H1 (cell line): ENCODE measurements around the gene RAB31. TPM values are rescaled to one million over a fixed set of nuclear protein-coding genes. Genes with fewer than 3 reads are reported as not detected.

Experiments
- CTCF ChIA-PET: fragments of 300-600 bp; sonication (Branson Sonifier 250); formaldehyde crosslinking; loops from one replicate; lab custom pipeline; 2021; ENCODE audit not compliant: partially characterized antibody; lab: Charles Lee
- POLR2A ChIA-PET: fragments of 300-600 bp; sonication (Branson Sonifier 250); formaldehyde crosslinking; loops from one replicate; lab custom pipeline; 2021; ENCODE audit warnings: inconsistent platforms; ENCODE audit not compliant: partially characterized antibody; lab: Charles Lee
- DNase-seq, 2 experiments: peaks; one replicate each; pipeline versions ENCODE4 v3.0.0 to v3.0.0-alpha.2; 2010 to 2022; ENCODE audit warnings: low spot score in 2 of 2, low read depth in 1 of 2, mixed read lengths in 1 of 2
- FAIRE-seq: peaks from 2 replicates; lab custom pipeline; 2011; peaks lifted over from hg19 to GRCh38; lab: Jason Lieb, UNC
- H2AFZ ChIP-seq: 2 replicates; pipeline ENCODE4 v1.8.1; 2012; ENCODE audit warnings: low read length, inconsistent platforms
- H2AK5ac ChIP-seq: 2 replicates; pipeline ENCODE4 v1.6.1; 2013; ENCODE audit warnings: low read depth, low read length
- H2BK120ac ChIP-seq: replicated peaks from 2 replicates; pipeline ENCODE3; 2013; ENCODE audit warnings: low read depth, low read length, inconsistent platforms
- H2BK12ac ChIP-seq: 2 replicates; pipeline ENCODE4 v1.6.1; 2013; ENCODE audit warnings: low read depth, low read length
- H2BK15ac ChIP-seq: 2 replicates; pipeline ENCODE4 v1.6.1; 2013; ENCODE audit warnings: low read length
- H2BK20ac ChIP-seq: 2 replicates; pipeline ENCODE4 v1.6.1; 2013; ENCODE audit warnings: low read length
- H2BK5ac ChIP-seq: 2 replicates; pipeline ENCODE4 v1.6.1; 2013; ENCODE audit warnings: low read depth, low read length
- H3K14ac ChIP-seq: 2 replicates; pipeline ENCODE4 v1.6.1; 2013; ENCODE audit warnings: inconsistent platforms; ENCODE audit not compliant: insufficient read length
- H3K18ac ChIP-seq: 2 replicates; pipeline ENCODE4 v1.6.1; 2013; ENCODE audit warnings: low read length; ENCODE audit errors: extremely low read depth
- H3K23ac ChIP-seq: 2 replicates; pipeline ENCODE4 v1.6.1; 2013; ENCODE audit warnings: inconsistent platforms; ENCODE audit not compliant: insufficient read length
- H3K23me2 ChIP-seq: 2 replicates; pipeline ENCODE4 v1.6.1; 2013; ENCODE audit warnings: low read depth, low read length
- H3K27ac ChIP-seq: 2 replicates; pipeline ENCODE4 v1.6.1; 2011; ENCODE audit warnings: low read depth, low read length, inconsistent platforms
- H3K27me3 ChIP-seq, 4 experiments: replicated peaks in 1 of 4; 1 replicate in 1 of 4; 2 replicates in 3 of 4; pipeline versions ENCODE4 v1.6.1 to v1.8.1; 2011 to 2013; ENCODE audit warnings: low read length in 3 of 4, mild to moderate bottlenecking in 3 of 4, inconsistent platforms in 2 of 4, mixed read lengths in 2 of 4, moderate library complexity in 1 of 4; ENCODE audit not compliant: control insufficient read depth in 3 of 4, insufficient read depth in 3 of 4; ENCODE audit errors: extremely low read depth in 1 of 4
- H3K36me3 ChIP-seq, 4 experiments: 2 replicates each; pipeline versions ENCODE4 v1.6.1 to v1.8.1; 2011 to 2013; ENCODE audit warnings: mild to moderate bottlenecking in 4 of 4, low read length in 3 of 4, moderate library complexity in 2 of 4, control low read depth in 1 of 4, inconsistent platforms in 1 of 4; ENCODE audit not compliant: insufficient read depth in 4 of 4, control insufficient read depth in 2 of 4
- H3K4ac ChIP-seq: replicated peaks from 2 replicates; pipeline ENCODE3; 2013; ENCODE audit warnings: low read length, low read depth, mixed read lengths, inconsistent platforms; ENCODE audit not compliant: insufficient read length
- H3K4me1 ChIP-seq, 4 experiments: replicated peaks in 1 of 4; 1 replicate in 1 of 4; 2 replicates in 3 of 4; pipeline versions ENCODE4 v1.6.1 to v1.8.1; 2011 to 2013; ENCODE audit warnings: low read length in 3 of 4, inconsistent platforms in 2 of 4, mixed read lengths in 1 of 4; ENCODE audit not compliant: insufficient read depth in 4 of 4, control insufficient read depth in 3 of 4
- H3K4me2 ChIP-seq, 2 experiments: 2 replicates each; pipeline versions ENCODE4 v1.6.1 to v1.8.1; 2011 to 2013; ENCODE audit warnings: low read depth in 2 of 2, low read length in 2 of 2, control low read depth in 1 of 2, inconsistent platforms in 1 of 2, mild to moderate bottlenecking in 1 of 2; ENCODE audit not compliant: insufficient read depth in 1 of 2
- H3K4me3 ChIP-seq, 4 experiments: fragments of 200-600, 300-600 bp in 1 of 4; sonication (generic), shearing (Covaris generic), sonication (Bioruptor Twin) in 1 of 4; 2 replicates each; pipeline versions ENCODE4 v1.5.1 to v1.8.1; 2011 to 2016; ENCODE audit warnings: low read length in 4 of 4, low read depth in 3 of 4, control low read depth in 2 of 4, inconsistent platforms in 2 of 4, mild to moderate bottlenecking in 2 of 4, mixed read lengths in 1 of 4, moderate library complexity in 1 of 4; ENCODE audit not compliant: insufficient read depth in 2 of 4; ENCODE audit errors: extremely low read depth in 1 of 4
- H3K56ac ChIP-seq: replicated peaks from 2 replicates; pipeline ENCODE3; 2013; ENCODE audit warnings: low read depth, mild to moderate bottlenecking, mixed read lengths, low read length, inconsistent platforms; ENCODE audit not compliant: insufficient read length
- H3K79me1 ChIP-seq: 2 replicates; pipeline ENCODE4 v1.6.1; 2013; ENCODE audit warnings: low read depth, low read length, control low read depth
- H3K79me2 ChIP-seq, 2 experiments: 2 replicates each; pipeline versions ENCODE4 v1.6.1 to v1.8.1; 2012 to 2013; ENCODE audit warnings: low read length in 2 of 2, mild to moderate bottlenecking in 2 of 2, inconsistent platforms in 1 of 2; ENCODE audit not compliant: insufficient read depth in 2 of 2, control insufficient read depth in 1 of 2
- H3K9ac ChIP-seq, 4 experiments: replicated peaks in 1 of 4; 1 replicate in 1 of 4; 2 replicates in 3 of 4; pipeline versions ENCODE4 v1.6.1 to v1.8.1; 2011 to 2013; ENCODE audit warnings: low read depth in 3 of 4, low read length in 3 of 4, control low read depth in 2 of 4, mild to moderate bottlenecking in 2 of 4, moderate library complexity in 2 of 4, inconsistent platforms in 1 of 4; ENCODE audit errors: extremely low read depth in 1 of 4
- H3K9me3 ChIP-seq, 2 experiments: 2 replicates each; pipeline versions ENCODE4 v1.6.1 to v1.8.1; 2012 to 2013; ENCODE audit warnings: mild to moderate bottlenecking in 2 of 2, moderate library complexity in 2 of 2, control low read depth in 1 of 2, inconsistent platforms in 1 of 2, low read depth in 1 of 2, low read length in 1 of 2, mixed read lengths in 1 of 2; ENCODE audit not compliant: insufficient read depth in 2 of 2
- H4K20me1 ChIP-seq, 2 experiments: replicated peaks in 1 of 2; 2 replicates each; pipeline versions ENCODE3 to v1.8.1; 2011 to 2013; ENCODE audit warnings: inconsistent platforms in 2 of 2, low read length in 2 of 2, mild to moderate bottlenecking in 1 of 2; ENCODE audit not compliant: insufficient read depth in 2 of 2, control insufficient read depth in 1 of 2
- H4K5ac ChIP-seq: 2 replicates; pipeline ENCODE4 v1.6.1; 2013; ENCODE audit warnings: low read length, low read depth, mixed read lengths, inconsistent platforms; ENCODE audit not compliant: insufficient read length
- H4K8ac ChIP-seq: 2 replicates; pipeline ENCODE4 v1.8.0; 2013; ENCODE audit warnings: mild to moderate bottlenecking, moderate library complexity, low read length, inconsistent platforms; ENCODE audit not compliant: insufficient read depth; ENCODE audit errors: extremely low read depth
- H4K91ac ChIP-seq: replicated peaks from 2 replicates; pipeline ENCODE3; 2013; ENCODE audit warnings: low read length, mixed read lengths, inconsistent platforms; ENCODE audit not compliant: insufficient read length
- CEBPB ChIP-seq: IDR thresholded peaks from 2 replicates; pipeline ENCODE4 v1.6.1; 2012; ENCODE audit warnings: low read depth, low read length
- CHD2 ChIP-seq: IDR thresholded peaks from 2 replicates; pipeline ENCODE4 v1.6.1; 2012; ENCODE audit warnings: low read length, improper control_type of control experiment
- KDM5A ChIP-seq: fragments of 200-600 bp; IDR thresholded peaks from 2 replicates; pipeline ENCODE4 v1.7.1; 2012; ENCODE audit warnings: mild to moderate bottlenecking, low read length, inconsistent platforms, mixed read lengths
- NRF1 ChIP-seq: IDR thresholded peaks from 2 replicates; pipeline ENCODE4 v1.6.1; 2011; ENCODE audit warnings: mild to moderate bottlenecking, low read depth, low read length, improper control_type of control experiment
- POLR2AphosphoS5 ChIP-seq: IDR thresholded peaks from 2 replicates; pipeline ENCODE4 v1.6.1; 2011; ENCODE audit warnings: low read depth, low read length
- RNF2 ChIP-seq: fragments of 200-900, 300-1000 bp; sonication (generic); IDR thresholded peaks from 2 replicates; pipeline ENCODE4 v1.7.1; 2016; ENCODE audit warnings: borderline replicate concordance, low read depth, mild to moderate bottlenecking, antibody characterized with exemption, low read length; ENCODE audit not compliant: poor library complexity, severe bottlenecking; ENCODE audit errors: missing control alignments
- SIN3A ChIP-seq, 2 experiments: IDR thresholded peaks in 1 of 2; conservative IDR thresholded peaks in 1 of 2; 2 replicates each; pipeline ENCODE4 v1.6.1; 2011 to 2012; ENCODE audit warnings: low read length in 2 of 2, improper control_type of control experiment in 1 of 2, low read depth in 1 of 2, mild to moderate bottlenecking in 1 of 2
- SIRT6 ChIP-seq: IDR thresholded peaks from one replicate; pipeline ENCODE4 v1.7.1; 2012; ENCODE audit warnings: low read length, inconsistent platforms
- SIX5 ChIP-seq: IDR thresholded peaks from 2 replicates; pipeline ENCODE4 v1.6.1; 2011; ENCODE audit warnings: mild to moderate bottlenecking, low read depth, low read length
- SP1 ChIP-seq: IDR thresholded peaks from 2 replicates; pipeline ENCODE4 v1.6.1; 2011; ENCODE audit warnings: low read depth, low read length
- SP2 ChIP-seq: IDR thresholded peaks from 2 replicates; pipeline ENCODE4 v1.6.1; 2012; ENCODE audit warnings: mild to moderate bottlenecking, low read length, inconsistent platforms
- TCF12 ChIP-seq: IDR thresholded peaks from 2 replicates; pipeline ENCODE4 v1.6.1; 2011; ENCODE audit warnings: low read depth, mild to moderate bottlenecking, low read length
- TEAD4 ChIP-seq: IDR thresholded peaks from 2 replicates; pipeline ENCODE4 v1.6.1; 2012; ENCODE audit warnings: low read depth, low read length, inconsistent platforms, mixed read lengths
- WGBS, 2 experiments: shearing (Covaris generic) in 1 of 2; methylation state at CpG; one replicate each; pipeline versions ENCODE4 v1.1.6 to v1.1.7; 2013 to 2015; ENCODE audit warnings: low lambda C conversion rate in 2 of 2, mixed read lengths in 2 of 2, inconsistent platforms in 1 of 2, low coverage in 1 of 2, missing lambda C conversion rate in 1 of 2; ENCODE audit not compliant: insufficient replicate concordance in 2 of 2, insufficient coverage in 1 of 2, insufficient read length in 1 of 2; ENCODE audit errors: extremely low coverage in 1 of 2, missing lambda C conversion rate in 1 of 2; 5-methylcytosine and 5-hydroxymethylcytosine counted together
- polyA plus RNA-seq, 7 experiments: library from polyadenylated mRNA; depleted of rRNA in 3 of 7; stranded (reverse) in 5 of 7; unstranded in 2 of 7; fragments of >200 nt in 5 of 7; fragments of 200-250 nt in 2 of 7; gene quantifications; 1 replicate in 5 of 7; 2 replicates in 1 of 7; 4 replicates in 1 of 7; pipeline versions ENCODE4 v1.2.1 to v1.2.3, GENCODE V29; 2011 to 2013; ENCODE audit warnings: missing spikeins in 2 of 7, mixed read lengths in 2 of 7
- total RNA-seq: library from RNA; stranded (reverse); fragmentation: NEBNext Ultra II Directional; extraction: Animal tissue kit (Norgen Biotek cat#: 25700); gene quantifications from 2 replicates; pipeline ENCODE4 v1.2.1, GENCODE V29; 2021
- TF ChIP-seq, protein P1 (sequence below): IDR thresholded peaks from 2 replicates; pipeline ENCODE4 v1.6.1; 2012; ENCODE audit warnings: inconsistent platforms

The RAB31 gene
- total and polyA plus RNA-seq, 2 of the 8 experiments (the other 6 are each of a cell fraction or from before 2014, with no cell fraction given) = 15.2 to 40.9 TPM

- H3K4me1 ChIP-seq = no peaks in the 10 kb centered on the region; a peak in 1 of 7 replicates
- WGBS, 2 experiments = 93% methylated on average over 9 of the region's 9 CpGs; no CpG with 5 or more reads in 1 of the 2 experiments
- H3K9ac ChIP-seq = no peak overlapping the region
- no peak overlapping the region for H3K23ac ChIP-seq
- ChIA-PET CTCF (interaction anchor here (0.7 to 1.7 kb wide), 6 partner anchors 8 to 291 kb away, joined by 3 to 4 read pairs (median 3); no protein-coding TSS in a partner anchor), POLR2A (no interaction called here)
- no peak overlapping the region for H4K5ac ChIP-seq
- H3K14ac ChIP-seq = no peak overlapping the region
- H3K36me3 ChIP-seq = no peaks in the 10 kb centered on the region
- no peak overlapping the region for H2BK20ac ChIP-seq
- no peaks in the 10 kb centered on the region for H4K20me1 ChIP-seq
- H3K56ac ChIP-seq = no peak overlapping the region
- H2BK15ac ChIP-seq = peak overlapping the region; percentile 10; the same call in 1 of the 2 replicates
- H4K8ac ChIP-seq = no peak overlapping the region
- no peak overlapping the region for H4K91ac ChIP-seq
- no peak overlapping the region for H2AFZ ChIP-seq
- H3K4me3 ChIP-seq = no peak overlapping the region
- H3K27me3 ChIP-seq = no peaks in the 10 kb centered on the region
- H3K18ac ChIP-seq = no peak overlapping the region
- TF ChIP-seq CEBPB = no peak
- no peak for TF ChIP-seq SP2
- no peak for TF ChIP-seq SIRT6
- no peak for TF ChIP-seq POLR2AphosphoS5
- TF ChIP-seq KDM5A = no peak
- TF ChIP-seq SIN3A (conservative IDR thresholded peaks at IDR 0.05 in 1 of 2, IDR thresholded peaks at IDR 0.05 in 1 of 2; ENCODE audit: low read depth in 1 of 2, low read length in 2 of 2) = no peak
- no peak for TF ChIP-seq CHD2
- TF ChIP-seq, protein P1, sequence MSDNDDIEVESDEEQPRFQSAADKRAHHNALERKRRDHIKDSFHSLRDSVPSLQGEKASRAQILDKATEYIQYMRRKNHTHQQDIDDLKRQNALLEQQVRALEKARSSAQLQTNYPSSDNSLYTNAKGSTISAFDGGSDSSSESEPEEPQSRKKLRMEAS = no peak
- TF ChIP-seq NRF1 = no peak
- no peak for TF ChIP-seq TEAD4
- TF ChIP-seq SP1 = no peak
- TF ChIP-seq RNF2 = no peak
- TF ChIP-seq SIX5 = no peak
- TF ChIP-seq TCF12 = no peak
- no peaks in the 10 kb centered on the region for H3K9me3 ChIP-seq
- FAIRE-seq (no peak), DNase-seq (no peak)
- no peaks in the 10 kb centered on the region for H3K23me2 ChIP-seq
- no peak overlapping the region for H3K4me2 ChIP-seq
- H3K79me2 ChIP-seq = no peaks in the 10 kb centered on the region
- no peaks in the 10 kb centered on the region for H3K79me1 ChIP-seq
- H3K4ac ChIP-seq = no peak overlapping the region
- H2BK120ac ChIP-seq = no peak overlapping the region
- H2BK12ac ChIP-seq = no peak overlapping the region
- H2AK5ac ChIP-seq = no peak overlapping the region
- H3K27ac ChIP-seq = no peak overlapping the region
- H2BK5ac ChIP-seq = no peak overlapping the region
Measured at GRCh38 chr18:9697121-9697520, 11.0 kb upstream of the RAB31 start.
